CD4-positive, alpha-beta T cell (primary cell): ENCODE results near the gene S100A5. TPM values are rescaled to one million over a fixed set of nuclear protein-coding genes. Genes with fewer than 3 reads are reported as not detected.

Experiments used
- ATAC-seq: fragments of 200-7000 bp; cut with Tn5 transposase; one replicate; pipeline ENCODE4 v1.10.0; 2022; ENCODE audit warnings: mild to moderate bottlenecking; ENCODE audit not compliant: poor library complexity
- CTCF ChIA-PET: fragments of 350-600 bp; sonication (Branson Sonifier 250); formaldehyde crosslinking; loops from one replicate; lab custom pipeline; 2021; ENCODE audit warnings: antibody characterized with exemption, inconsistent platforms; lab: Charles Lee
- POLR2A ChIA-PET: fragments of 350-600 bp; sonication (Branson Sonifier 250); formaldehyde crosslinking; loops from one replicate; lab custom pipeline; 2021; ENCODE audit warnings: antibody characterized with exemption, inconsistent platforms; lab: Charles Lee
- DNase-seq, 14 experiments: peaks; one replicate each; pipeline ENCODE4 v3.0.0-alpha.2; 2013 to 2020; ENCODE audit warnings: mixed read lengths in 2 of 14
- H3K27ac ChIP-seq, 2 donors: one replicate each; pipeline versions ENCODE4 v1.5.1 to v1.7.0; 2013; ENCODE audit warnings: low read length in 2 of 2, low read depth in 1 of 2, mild to moderate bottlenecking in 1 of 2
- H3K27me3 ChIP-seq, 2 experiments: 1 replicate in 1 of 2; 2 replicates in 1 of 2; pipeline versions ENCODE4 v1.6.1 to v1.7.0; 2013; ENCODE audit warnings: low read length in 2 of 2, control low read depth in 1 of 2, mild to moderate bottlenecking in 1 of 2, moderate library complexity in 1 of 2; ENCODE audit not compliant: insufficient read depth in 2 of 2, control insufficient read depth in 1 of 2
- H3K36me3 ChIP-seq: one replicate; pipeline ENCODE4 v1.6.1; 2013; ENCODE audit warnings: low read length, control low read depth; ENCODE audit not compliant: insufficient read depth
- H3K4me1 ChIP-seq: one replicate; pipeline ENCODE4 v1.6.1; 2013; ENCODE audit warnings: low read length, control low read depth; ENCODE audit not compliant: insufficient read depth
- H3K4me3 ChIP-seq: one replicate; pipeline ENCODE4 v1.5.1; 2013; ENCODE audit warnings: mild to moderate bottlenecking, low read length, moderate library complexity
- H3K9me3 ChIP-seq, 2 experiments: 1 replicate in 1 of 2; 2 replicates in 1 of 2; pipeline versions ENCODE4 v1.6.1 to v1.7.0; 2013; ENCODE audit warnings: low read length in 2 of 2, mild to moderate bottlenecking in 2 of 2, control low read depth in 1 of 2, moderate library complexity in 1 of 2; ENCODE audit not compliant: control insufficient read depth in 1 of 2, insufficient read depth in 1 of 2
- H3K27ac Mint-ChIP-seq: one replicate; pipeline ENCODE4 v1.8.0; 2020; ENCODE audit warnings: mixed read lengths
- H3K27me3 Mint-ChIP-seq: one replicate; pipeline ENCODE4 v1.8.0; 2021; ENCODE audit warnings: mixed read lengths
- H3K36me3 Mint-ChIP-seq: one replicate; pipeline ENCODE4 v1.8.0; 2021; ENCODE audit warnings: low read depth, mixed read lengths
- H3K4me1 Mint-ChIP-seq: one replicate; pipeline ENCODE4 v1.8.0; 2021; ENCODE audit warnings: low read depth, mixed read lengths
- H3K4me3 Mint-ChIP-seq: one replicate; pipeline ENCODE4 v1.8.0; 2020; ENCODE audit warnings: mild to moderate bottlenecking, mixed read lengths
- H3K9me3 Mint-ChIP-seq: one replicate; pipeline ENCODE4 v1.8.0; 2020; ENCODE audit warnings: mixed read lengths
- intact Hi-C, 2 experiments: fragments of 100-400 bp; cut with DNase I in 1 of 2; cut with micrococcal nuclease in 1 of 2; formaldehyde crosslinking; loops; one replicate each; pipeline versions ENCODE4 v1.15.1 to v1.9.0; 2023 to 2025; cut with DNase I, micrococcal nuclease
- total RNA-seq, 174 experiments: library from RNA in 2 of 174; stranded (reverse) in 2 of 174; gene quantifications; one replicate each; pipeline ENCODE4 v1.2.3 and lab custom pipeline; 2021 to 2026
- TF ChIP-seq, protein P1 (sequence below): fragments of 200-600 bp; IDR thresholded peaks from one replicate; pipeline ENCODE4 v1.8.0; 2022; ENCODE audit warnings: antibody characterized with exemption, mild to moderate bottlenecking

The S100A5 gene
- total RNA-seq, 2 experiments from 2014 or later, result 0.80 to 1.3 TPM

DNA sequence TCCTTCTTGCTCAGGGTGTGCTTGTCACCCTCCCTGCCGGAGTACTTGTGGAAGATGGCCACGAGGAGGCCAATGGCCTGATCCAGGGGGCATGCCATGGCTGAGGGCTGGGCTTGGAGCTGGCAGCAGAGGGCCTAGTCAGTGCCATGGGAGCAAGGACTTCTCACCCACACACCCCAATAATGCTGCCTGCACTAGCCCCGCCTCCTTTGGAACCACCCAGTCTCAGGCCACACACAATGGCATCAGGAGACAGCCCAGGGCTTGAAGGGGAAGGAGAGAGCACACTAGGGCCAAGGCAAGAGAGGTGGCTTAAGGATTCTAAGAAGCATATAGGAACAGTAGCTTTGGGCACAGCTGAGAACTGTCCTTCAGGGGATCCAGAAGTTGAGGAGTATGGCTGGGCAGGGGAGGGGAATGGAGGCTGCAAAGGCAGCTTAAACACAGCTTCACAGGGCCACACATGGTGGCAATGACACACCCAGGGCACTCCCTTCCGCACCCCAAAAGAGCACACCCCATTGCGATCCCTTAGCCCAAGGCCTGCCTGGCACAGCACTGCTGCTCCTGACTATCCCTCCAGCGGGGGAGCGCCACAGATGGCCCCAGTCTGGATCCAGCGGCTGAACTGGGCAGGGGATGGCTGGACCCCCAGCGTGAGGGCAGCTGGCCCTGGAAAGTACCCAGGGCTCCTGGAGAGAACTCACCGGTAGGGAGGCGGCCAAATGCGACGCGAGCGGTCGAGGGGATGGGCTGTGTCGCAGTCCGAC is 5.3 kb downstream of the S100A5 start, which contains the start of gene S100A6:
Gene S100A6, minus strand, starts transcription at position 750 of the 770 bp plus-strand sequence. Its CDS starts 652 bp downstream, at position 98.
- peak in 12 of 14 experiments; percentile 28 to 74 (median 47) for DNase-seq
- Mint-ChIP-seq H3K36me3 (peaks cover 25% of the 10 kb centered on the region), H3K27ac (peak within 1 kb of the TSS; percentile 99), H3K4me1 (peaks cover 86% of the 10 kb centered on the region), H3K9me3 (no peaks in the 10 kb centered on the region), H3K27me3 (no peaks in the 10 kb centered on the region), H3K4me3 (peak within 1 kb of the TSS; percentile 97)
- Histone ChIP-seq H3K27me3 (no peaks in the 10 kb centered on the region), H3K9me3 (no peaks in the 10 kb centered on the region), H3K27ac (peak within 1 kb of the TSS; percentile 87 to 95), H3K4me3 (peak within 1 kb of the TSS; percentile 79), H3K36me3 (peaks cover 11% of the 10 kb centered on the region), H3K4me1 (peaks cover 77% of the 10 kb centered on the region)
- intact Hi-C loops, result loop anchor here (1.0 to 5.0 kb wide), 2 partner anchors 10 to 137 kb away; partner anchors contain the start of genes S100A4 (in 2 of the 2) and ILF2 (in 1 of the 2)
- CTCF ChIA-PET, result interaction anchor here (0.5 to 6.0 kb wide), 4 partner anchors 8 to 123 kb away, joined by 3 to 69 read pairs (median 30); partner anchors contain the start of genes S100A4, S100A5 and SNAPIN
- ATAC-seq, result peak; percentile 53
- TF ChIP-seq, protein P1, sequence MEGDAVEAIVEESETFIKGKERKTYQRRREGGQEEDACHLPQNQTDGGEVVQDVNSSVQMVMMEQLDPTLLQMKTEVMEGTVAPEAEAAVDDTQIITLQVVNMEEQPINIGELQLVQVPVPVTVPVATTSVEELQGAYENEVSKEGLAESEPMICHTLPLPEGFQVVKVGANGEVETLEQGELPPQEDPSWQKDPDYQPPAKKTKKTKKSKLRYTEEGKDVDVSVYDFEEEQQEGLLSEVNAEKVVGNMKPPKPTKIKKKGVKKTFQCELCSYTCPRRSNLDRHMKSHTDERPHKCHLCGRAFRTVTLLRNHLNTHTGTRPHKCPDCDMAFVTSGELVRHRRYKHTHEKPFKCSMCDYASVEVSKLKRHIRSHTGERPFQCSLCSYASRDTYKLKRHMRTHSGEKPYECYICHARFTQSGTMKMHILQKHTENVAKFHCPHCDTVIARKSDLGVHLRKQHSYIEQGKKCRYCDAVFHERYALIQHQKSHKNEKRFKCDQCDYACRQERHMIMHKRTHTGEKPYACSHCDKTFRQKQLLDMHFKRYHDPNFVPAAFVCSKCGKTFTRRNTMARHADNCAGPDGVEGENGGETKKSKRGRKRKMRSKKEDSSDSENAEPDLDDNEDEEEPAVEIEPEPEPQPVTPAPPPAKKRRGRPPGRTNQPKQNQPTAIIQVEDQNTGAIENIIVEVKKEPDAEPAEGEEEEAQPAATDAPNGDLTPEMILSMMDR, result no peak
- POLR2A ChIA-PET, result interaction anchor here (0.7 to 6.4 kb wide), 18 partner anchors 9 to 685 kb away, joined by 3 to 246 read pairs (median 4); partner anchors contain the start of genes CHTOP, ILF2, JTB and RPS27

DNA sequence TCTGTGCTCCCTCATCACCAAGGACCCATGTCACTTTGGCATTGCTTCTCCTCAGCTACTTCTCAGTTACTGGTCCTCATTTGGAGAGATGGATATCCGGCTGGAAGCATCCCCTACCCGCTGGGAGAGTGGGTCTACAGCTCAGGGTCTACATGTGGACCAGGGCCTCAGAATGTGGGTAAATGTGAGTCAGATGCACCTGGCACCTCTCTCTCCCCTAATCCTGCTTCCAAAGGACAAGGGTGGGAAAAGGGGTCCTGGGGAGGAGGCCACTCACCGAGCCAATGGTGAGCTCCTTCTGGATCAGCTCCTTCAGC is 5.9 kb downstream of the S100A5 start:
- intact Hi-C loops, result loop anchor here (1.0 to 5.0 kb wide), 2 partner anchors 10 to 137 kb away; partner anchors contain the start of genes ILF2 (in 2 of the 2) and S100A4 (in 1 of the 2)
- Histone ChIP-seq H3K27me3 (no peaks in the 10 kb centered on the region), H3K4me3 (peak overlapping the region; percentile 79), H3K4me1 (peaks cover 72% of the 10 kb centered on the region), H3K36me3 (peaks cover 11% of the 10 kb centered on the region), H3K27ac (peak overlapping the region; percentile 87 to 95), H3K9me3 (no peaks in the 10 kb centered on the region)
- TF ChIP-seq, protein P1, result no peak
- H3K36me3 Mint-ChIP-seq, result peaks cover 25% of the 10 kb centered on the region
- H3K27me3 Mint-ChIP-seq, result no peaks in the 10 kb centered on the region
- DNase-seq (no peak), ATAC-seq (no peak)
- peak overlapping the region; percentile 97 for H3K4me3 Mint-ChIP-seq
- H3K27ac Mint-ChIP-seq, result peak overlapping the region; percentile 99
- no peaks in the 10 kb centered on the region for H3K9me3 Mint-ChIP-seq
- POLR2A ChIA-PET, result interaction anchor here (0.9 to 6.4 kb wide), 14 partner anchors 10 to 456 kb away, joined by 3 to 246 read pairs (median 4); partner anchors contain the start of genes CHTOP, ILF2, RPS27 and S100A2
- CTCF ChIA-PET, result interaction anchor here (1.2 to 6.0 kb wide), 3 partner anchors 9 to 34 kb away, joined by 5 to 69 read pairs (median 55); partner anchors contain the start of genes S100A4 and S100A5
- H3K4me1 Mint-ChIP-seq, result peaks cover 81% of the 10 kb centered on the region

DNA sequence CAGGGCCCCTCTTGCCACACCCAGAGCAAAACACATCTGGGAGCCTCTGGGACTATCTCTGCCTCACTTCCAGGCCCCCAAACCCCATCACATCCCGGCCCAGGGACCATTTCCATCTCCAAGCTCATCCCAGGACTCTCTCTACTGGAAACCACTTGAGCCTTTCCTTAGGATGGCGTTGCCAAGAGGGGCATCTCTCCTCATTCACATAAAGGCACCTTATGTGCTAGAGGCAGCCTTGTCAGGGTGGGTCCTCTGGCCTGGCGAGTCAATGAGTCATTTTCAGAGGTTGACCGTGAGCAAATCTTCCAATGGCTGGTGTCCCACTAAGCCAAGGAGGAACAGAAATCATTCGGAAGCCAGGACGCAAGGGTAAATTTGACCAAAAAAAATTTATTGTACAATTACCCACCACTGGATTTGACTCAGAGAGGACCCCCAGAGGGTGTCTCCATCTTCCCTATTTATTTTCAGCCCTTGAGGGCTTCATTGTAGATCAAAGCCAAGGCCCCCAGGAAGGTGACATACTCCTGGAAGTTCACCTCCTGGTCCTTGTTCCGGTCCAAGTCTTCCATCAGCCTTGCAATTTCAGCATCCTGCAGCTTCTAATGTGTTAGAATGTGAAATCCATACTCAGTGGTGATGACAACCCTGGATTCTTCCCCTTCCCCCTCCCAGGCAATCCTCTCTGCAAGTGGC is 6.4 kb downstream of the S100A5 start:
- Mint-ChIP-seq H3K4me1 (peaks cover 75% of the 10 kb centered on the region), H3K4me3 (peak overlapping the region; percentile 97), H3K27me3 (no peaks in the 10 kb centered on the region), H3K36me3 (peaks cover 25% of the 10 kb centered on the region), H3K27ac (peak overlapping the region; percentile 99), H3K9me3 (no peaks in the 10 kb centered on the region)
- POLR2A ChIA-PET, result interaction anchor here (1.2 to 6.4 kb wide), 11 partner anchors 10 to 456 kb away, joined by 3 to 246 read pairs (median 8); partner anchors contain the start of genes CHTOP, ILF2, RPS27 and S100A2
- Histone ChIP-seq H3K36me3 (peaks cover 11% of the 10 kb centered on the region), H3K4me1 (peaks cover 67% of the 10 kb centered on the region), H3K27me3 (no peaks in the 10 kb centered on the region), H3K9me3 (no peaks in the 10 kb centered on the region), H3K27ac (peak overlapping the region; percentile 87 to 95), H3K4me3 (peak overlapping the region; percentile 79)
- no peak for DNase-seq
- intact Hi-C loops, result loop anchor here in 1 of 2 experiments (5.0 kb wide), 1 partner anchor 138 kb away; the partner anchor contains the start of gene ILF2
- ATAC-seq, result no peak
- TF ChIP-seq, protein P1, result no peak
- CTCF ChIA-PET, result interaction anchor here (4.7 to 6.0 kb wide), 2 partner anchors 9 to 35 kb away, joined by 55 to 69 read pairs; partner anchors contain the start of genes S100A4 and S100A5
